ENCODE measurements around the gene NUP54.
A peak's percentile ranks its signal among the peaks of the same experiment; 100 is the strongest.

Gene NUP54

DNA sequence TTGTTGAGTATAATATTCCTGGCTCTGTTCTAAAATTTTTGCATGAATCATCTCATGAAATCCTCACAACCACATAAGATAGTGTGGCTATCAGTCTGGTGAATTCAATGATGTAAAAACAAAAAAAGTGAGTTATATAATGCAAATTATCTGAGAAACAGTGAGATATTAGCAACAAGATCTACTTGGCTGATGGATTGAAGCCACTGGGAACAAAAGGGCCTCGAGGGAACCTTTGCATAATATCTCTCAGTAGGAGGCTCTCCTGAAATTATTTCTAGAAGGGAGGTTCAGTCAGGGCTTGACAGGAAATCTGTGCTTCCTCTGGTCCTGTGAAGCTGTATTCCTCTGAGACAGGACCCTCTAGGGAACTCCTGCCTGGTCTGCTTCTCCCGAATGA, 30.1 kb upstream of the NUP54 start:
- Histone ChIP-seq H3K4me3 (ENCODE audit: low read length) (no peak overlapping the region), H3K9me3 (ENCODE audit: control insufficient read depth, low read depth, low read length) (no peaks in the 10 kb centered on the region), H3K9ac (ENCODE audit: low read length) (no peak overlapping the region), H3K4me1 (ENCODE audit: control insufficient read depth, low read depth, low read length) (no peaks in the 10 kb centered on the region), H3K27me3 (ENCODE audit: control insufficient read depth, insufficient read depth, low read length) (no peaks in the 10 kb centered on the region), H3K27ac (ENCODE audit: low read length) (no peak overlapping the region), H3K36me3 (ENCODE audit: control insufficient read depth, low read depth, low read length) (peaks cover 16% of the 10 kb centered on the region)

DNA sequence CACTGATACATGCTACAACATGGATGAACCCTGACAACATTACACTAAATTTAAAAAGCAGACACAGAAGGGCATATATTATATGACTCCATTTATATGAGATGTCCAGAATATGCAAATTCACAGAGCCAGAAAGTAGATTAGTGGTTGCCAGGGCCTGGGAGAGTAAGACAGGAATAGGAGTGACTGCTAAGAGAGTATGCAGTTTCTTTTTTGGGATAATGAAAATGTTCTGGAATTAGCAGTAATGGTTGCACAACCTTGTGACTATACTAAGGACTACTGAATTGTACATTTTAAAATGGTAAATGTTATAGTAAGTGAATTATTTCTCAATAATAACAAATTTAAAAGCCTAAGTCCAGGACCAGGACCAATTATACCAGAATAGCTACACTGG, 29.5 kb upstream of the NUP54 start:
- no peaks in the 10 kb centered on the region for H3K27me3 ChIP-seq (ENCODE audit: control insufficient read depth, insufficient read depth, low read length)
- H3K36me3 ChIP-seq (ENCODE audit: control insufficient read depth, low read depth, low read length), result peaks cover 16% of the 10 kb centered on the region
- H3K4me1 ChIP-seq (ENCODE audit: control insufficient read depth, low read depth, low read length), result no peaks in the 10 kb centered on the region
- H3K9ac ChIP-seq (ENCODE audit: low read length), result no peak overlapping the region
- no peaks in the 10 kb centered on the region for H3K9me3 ChIP-seq (ENCODE audit: control insufficient read depth, low read depth, low read length)
- no peak overlapping the region for H3K27ac ChIP-seq (ENCODE audit: low read length)
- no peak overlapping the region for H3K4me3 ChIP-seq (ENCODE audit: low read length)

DNA sequence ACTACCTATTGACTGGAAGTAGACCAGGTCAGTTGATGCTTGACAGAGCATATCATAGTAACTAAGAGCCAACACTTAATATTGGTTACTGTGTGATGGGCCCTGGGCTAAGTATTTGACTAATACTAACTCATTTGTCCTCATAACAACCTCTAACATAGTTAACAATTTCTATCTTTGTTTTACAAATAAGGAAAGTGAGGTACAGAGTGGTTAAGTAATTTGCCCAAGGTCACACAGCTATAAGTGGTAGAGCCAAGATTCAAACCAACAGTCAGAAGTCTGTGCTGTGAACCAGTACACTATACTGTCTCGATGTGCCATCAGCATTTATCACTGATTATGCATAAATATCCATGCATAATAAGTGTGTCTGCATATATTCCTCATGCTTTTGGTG, 27.1 kb upstream of the NUP54 start:
- Histone ChIP-seq H3K4me1 (ENCODE audit: control insufficient read depth, low read depth, low read length) (no peaks in the 10 kb centered on the region), H3K9me3 (ENCODE audit: control insufficient read depth, low read depth, low read length) (no peaks in the 10 kb centered on the region), H3K27me3 (ENCODE audit: control insufficient read depth, insufficient read depth, low read length) (no peaks in the 10 kb centered on the region), H3K4me3 (ENCODE audit: low read length) (no peak overlapping the region), H3K9ac (ENCODE audit: low read length) (no peak overlapping the region), H3K36me3 (ENCODE audit: control insufficient read depth, low read depth, low read length) (peaks cover 16% of the 10 kb centered on the region), H3K27ac (ENCODE audit: low read length) (no peak overlapping the region)

DNA sequence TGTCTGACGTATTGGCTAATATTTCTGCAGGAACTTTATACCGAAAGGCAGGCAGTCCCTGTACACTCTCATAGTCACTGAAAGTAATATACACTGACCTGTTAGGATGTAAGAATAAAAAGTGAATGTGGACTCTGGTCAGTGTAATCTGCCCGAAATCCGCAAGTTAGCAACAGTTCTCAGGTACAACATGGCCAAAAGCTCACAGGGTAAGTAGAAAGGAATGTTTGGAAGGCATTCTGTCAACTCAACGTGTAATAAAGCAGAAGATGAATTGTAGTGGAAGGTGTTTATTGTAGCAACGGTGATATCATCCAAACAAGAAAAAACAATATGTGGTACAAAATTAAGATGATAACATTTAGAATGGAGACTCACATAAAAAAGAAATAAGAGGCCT, 26.0 kb upstream of the NUP54 start:
- H3K27ac ChIP-seq (ENCODE audit: low read length), result no peak overlapping the region
- peaks cover 22% of the 10 kb centered on the region for H3K36me3 ChIP-seq (ENCODE audit: control insufficient read depth, low read depth, low read length)
- no peaks in the 10 kb centered on the region for H3K4me1 ChIP-seq (ENCODE audit: control insufficient read depth, low read depth, low read length)
- no peaks in the 10 kb centered on the region for H3K27me3 ChIP-seq (ENCODE audit: control insufficient read depth, insufficient read depth, low read length)
- H3K9me3 ChIP-seq (ENCODE audit: control insufficient read depth, low read depth, low read length), result no peaks in the 10 kb centered on the region
- H3K9ac ChIP-seq (ENCODE audit: low read length), result no peak overlapping the region
- H3K4me3 ChIP-seq (ENCODE audit: low read length), result no peak overlapping the region

DNA sequence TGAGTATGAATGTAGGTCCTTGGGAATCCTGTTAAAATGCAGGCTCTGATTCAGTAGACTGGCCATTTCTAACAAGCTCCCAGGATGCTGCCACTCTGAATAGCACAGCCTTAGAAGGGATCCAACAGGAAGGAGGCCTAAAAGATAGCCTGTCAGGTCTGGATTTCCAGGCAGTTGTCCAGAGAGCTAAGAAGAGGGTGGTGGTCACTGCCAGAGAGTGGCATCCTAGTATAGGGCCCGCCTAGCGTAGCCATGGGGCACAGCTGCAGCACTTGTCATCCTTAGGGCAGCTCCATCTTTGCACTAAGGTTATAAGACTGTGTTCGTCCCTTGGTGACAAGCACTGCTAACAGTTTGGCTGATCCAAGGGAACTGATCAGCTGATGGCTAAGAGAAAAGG, 20.5 kb upstream of the NUP54 start:
- Histone ChIP-seq H3K9ac (ENCODE audit: low read length) (no peak overlapping the region), H3K27me3 (ENCODE audit: control insufficient read depth, insufficient read depth, low read length) (no peaks in the 10 kb centered on the region), H3K4me3 (ENCODE audit: low read length) (no peak overlapping the region), H3K36me3 (ENCODE audit: control insufficient read depth, low read depth, low read length) (peaks cover 17% of the 10 kb centered on the region), H3K4me1 (ENCODE audit: control insufficient read depth, low read depth, low read length) (no peaks in the 10 kb centered on the region), H3K27ac (ENCODE audit: low read length) (no peak overlapping the region), H3K9me3 (ENCODE audit: control insufficient read depth, low read depth, low read length) (no peaks in the 10 kb centered on the region)

DNA sequence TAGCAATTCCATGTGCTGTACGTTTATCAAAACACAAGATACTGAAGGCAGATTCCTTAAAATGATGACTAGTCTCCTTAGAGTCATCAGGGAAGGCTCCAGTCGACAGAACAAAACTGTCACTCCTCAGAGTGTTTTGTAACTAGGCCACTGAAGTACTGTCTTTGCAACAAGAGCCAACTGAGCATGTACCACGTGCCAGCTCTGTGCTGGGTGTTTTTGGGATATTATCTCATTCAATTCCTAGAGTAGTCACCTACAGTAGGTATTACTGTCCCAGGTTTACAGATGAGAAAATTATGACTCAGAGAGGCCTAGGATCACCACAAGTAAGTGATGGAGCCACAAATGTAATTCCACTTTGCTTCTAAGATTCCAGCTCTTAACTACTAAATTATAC, 18.3 kb upstream of the NUP54 start:
- Histone ChIP-seq H3K9ac (ENCODE audit: low read length) (no peak overlapping the region), H3K36me3 (ENCODE audit: control insufficient read depth, low read depth, low read length) (peaks cover 25% of the 10 kb centered on the region)

DNA sequence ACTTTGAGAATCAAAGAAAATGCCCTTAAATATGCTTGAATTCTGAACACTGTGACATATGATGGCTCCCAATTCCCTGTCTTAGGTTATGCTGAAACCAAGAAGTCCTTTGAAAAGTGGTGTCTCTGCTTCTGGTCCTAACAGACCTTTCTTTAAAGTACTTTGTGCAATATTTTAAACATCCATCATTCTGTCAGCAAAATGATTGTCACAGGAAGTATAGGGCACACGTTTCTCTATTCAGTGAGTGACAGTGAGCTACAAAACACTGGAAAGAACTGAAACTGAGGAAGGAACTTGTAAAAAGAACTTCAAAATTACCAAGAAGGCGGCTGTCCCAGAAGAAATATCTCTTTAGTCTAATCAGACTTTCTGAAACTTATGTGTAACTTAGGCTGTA, 12.2 kb upstream of the NUP54 start:
- Histone ChIP-seq H3K27ac (ENCODE audit: low read length) (no peak overlapping the region), H3K4me1 (ENCODE audit: control insufficient read depth, low read depth, low read length) (no peaks in the 10 kb centered on the region), H3K9ac (ENCODE audit: low read length) (no peak overlapping the region), H3K27me3 (ENCODE audit: control insufficient read depth, insufficient read depth, low read length) (no peaks in the 10 kb centered on the region), H3K36me3 (ENCODE audit: control insufficient read depth, low read depth, low read length) (peaks cover 22% of the 10 kb centered on the region), H3K9me3 (ENCODE audit: control insufficient read depth, low read depth, low read length) (no peaks in the 10 kb centered on the region), H3K4me3 (ENCODE audit: low read length) (no peak overlapping the region)

More for the DNA sequence above, 18.3 kb upstream of the NUP54 start:
- no peak overlapping the region for H3K4me3 ChIP-seq (ENCODE audit: low read length)
- H3K27ac ChIP-seq (ENCODE audit: low read length), result no peak overlapping the region
- no peaks in the 10 kb centered on the region for H3K27me3 ChIP-seq (ENCODE audit: control insufficient read depth, insufficient read depth, low read length)
- no peaks in the 10 kb centered on the region for H3K4me1 ChIP-seq (ENCODE audit: control insufficient read depth, low read depth, low read length)
- no peaks in the 10 kb centered on the region for H3K9me3 ChIP-seq (ENCODE audit: control insufficient read depth, low read depth, low read length)

DNA sequence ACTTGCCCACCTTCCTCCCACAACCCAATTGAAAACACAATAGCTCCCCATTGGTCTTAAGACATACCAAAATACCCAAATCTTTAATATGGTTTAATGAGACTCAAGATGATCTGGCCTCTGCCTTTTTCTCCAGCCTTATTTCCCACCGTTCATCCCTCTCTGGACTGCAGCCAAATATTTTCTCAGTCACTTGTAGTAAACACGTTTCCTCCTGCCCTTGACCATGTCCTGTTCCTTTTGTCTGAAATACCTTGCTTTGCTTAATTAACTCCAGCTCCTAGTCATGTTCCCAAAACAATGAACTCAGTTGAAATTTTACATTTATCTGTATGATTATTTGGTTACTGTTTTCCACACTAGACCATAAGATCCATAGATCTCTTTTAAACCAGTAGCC, 8.4 kb upstream of the NUP54 start:
- no peak overlapping the region for H3K27ac ChIP-seq (ENCODE audit: low read length)
- no peak overlapping the region for H3K9ac ChIP-seq (ENCODE audit: low read length)
- no peaks in the 10 kb centered on the region for H3K9me3 ChIP-seq (ENCODE audit: control insufficient read depth, low read depth, low read length)
- no peak overlapping the region for H3K4me3 ChIP-seq (ENCODE audit: low read length)
- H3K36me3 ChIP-seq (ENCODE audit: control insufficient read depth, low read depth, low read length), result peaks cover 12% of the 10 kb centered on the region
- H3K4me1 ChIP-seq (ENCODE audit: control insufficient read depth, low read depth, low read length), result no peaks in the 10 kb centered on the region
- H3K27me3 ChIP-seq (ENCODE audit: control insufficient read depth, insufficient read depth, low read length), result no peaks in the 10 kb centered on the region

DNA sequence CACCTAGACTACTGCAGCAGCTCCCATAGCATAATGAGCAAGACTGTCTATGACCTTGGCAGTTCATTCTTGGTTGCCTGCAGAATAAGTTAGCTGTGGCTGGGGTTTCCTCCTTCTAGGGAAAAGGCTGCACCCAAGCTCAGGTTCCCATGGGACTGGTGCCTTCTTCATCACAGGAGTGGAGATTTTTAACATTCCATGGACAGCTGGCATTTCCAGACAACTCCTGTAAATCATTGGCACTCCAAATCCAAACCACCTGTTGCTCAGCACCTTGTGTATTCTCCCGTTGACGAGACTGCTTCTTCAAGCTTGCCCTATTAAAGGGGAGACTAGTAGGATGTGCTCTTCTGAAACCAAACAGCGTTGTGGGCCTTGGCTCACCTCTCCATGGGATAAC, 7.8 kb upstream of the NUP54 start:
- H3K27ac ChIP-seq (ENCODE audit: low read length), result no peak overlapping the region
- peaks cover 6% of the 10 kb centered on the region for H3K36me3 ChIP-seq (ENCODE audit: control insufficient read depth, low read depth, low read length)
- H3K4me3 ChIP-seq (ENCODE audit: low read length), result no peak overlapping the region
- no peaks in the 10 kb centered on the region for H3K27me3 ChIP-seq (ENCODE audit: control insufficient read depth, insufficient read depth, low read length)
- no peaks in the 10 kb centered on the region for H3K9me3 ChIP-seq (ENCODE audit: control insufficient read depth, low read depth, low read length)
- H3K9ac ChIP-seq (ENCODE audit: low read length), result no peak overlapping the region
- H3K4me1 ChIP-seq (ENCODE audit: control insufficient read depth, low read depth, low read length), result no peaks in the 10 kb centered on the region

DNA sequence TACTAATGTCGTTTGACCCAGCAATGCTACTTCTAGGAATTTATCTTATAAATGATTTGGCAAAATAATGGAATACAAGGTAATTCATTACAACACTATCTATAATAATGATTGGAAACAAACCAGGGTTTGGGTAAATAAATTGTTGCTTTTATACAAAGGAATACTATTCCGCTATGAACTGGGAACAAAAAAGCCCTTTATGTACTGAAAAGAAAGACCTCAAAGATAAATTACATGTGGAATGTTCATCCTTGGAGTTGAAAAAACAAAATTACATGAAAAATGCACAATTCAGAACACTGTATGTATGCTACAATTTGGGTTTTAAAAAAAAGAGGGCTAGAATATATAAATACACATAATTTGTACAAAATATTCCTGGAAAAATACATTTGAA, 5.2 kb upstream of the NUP54 start:
- Histone ChIP-seq H3K27ac (ENCODE audit: low read length) (no peak overlapping the region), H3K36me3 (ENCODE audit: control insufficient read depth, low read depth, low read length) (no peaks in the 10 kb centered on the region), H3K9me3 (ENCODE audit: control insufficient read depth, low read depth, low read length) (no peaks in the 10 kb centered on the region), H3K4me1 (ENCODE audit: control insufficient read depth, low read depth, low read length) (peaks cover 4% of the 10 kb centered on the region), H3K27me3 (ENCODE audit: control insufficient read depth, insufficient read depth, low read length) (no peaks in the 10 kb centered on the region), H3K4me3 (ENCODE audit: low read length) (no peak overlapping the region), H3K9ac (ENCODE audit: low read length) (no peak overlapping the region)

DNA sequence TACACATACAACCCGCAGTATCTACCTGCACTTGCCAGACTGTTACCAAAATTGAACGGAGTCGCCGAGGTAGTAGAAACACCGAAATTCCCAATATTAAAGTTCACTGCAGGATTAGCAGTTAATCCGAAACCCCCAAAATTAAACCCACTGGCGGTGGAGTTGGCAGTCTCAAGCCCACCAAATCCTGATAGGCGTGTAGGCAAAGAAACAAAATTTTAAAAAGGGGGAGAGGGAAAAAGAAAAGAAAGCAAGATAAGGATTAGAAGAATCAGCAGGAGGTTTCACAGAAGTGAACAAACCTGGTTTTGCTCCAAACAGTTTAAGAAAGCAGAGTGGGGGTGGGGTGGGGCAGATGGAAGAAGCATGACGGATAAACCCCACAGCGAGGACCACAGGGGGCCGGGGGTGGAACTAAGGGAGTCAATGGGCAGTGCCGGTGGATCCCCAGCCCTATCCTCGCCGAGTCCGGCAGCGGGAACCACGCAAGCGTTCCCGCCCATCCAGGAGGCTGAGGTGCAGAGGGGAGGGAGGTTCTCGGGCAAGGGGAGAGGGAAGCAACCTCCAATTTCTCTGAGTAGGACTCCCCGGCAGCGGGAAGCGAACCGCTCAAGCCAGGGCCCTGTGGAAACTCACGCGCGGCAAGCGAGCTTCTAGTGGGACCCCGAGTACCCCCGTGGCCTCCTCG, 599 bp downstream of the NUP54 start:
- Histone ChIP-seq H3K36me3 (ENCODE audit: control insufficient read depth, low read depth, low read length) (peaks cover 15% of the 10 kb centered on the region), H3K9ac (ENCODE audit: low read length) (peak overlapping the region; percentile 97), H3K27me3 (ENCODE audit: control insufficient read depth, insufficient read depth, low read length) (no peaks in the 10 kb centered on the region), H3K27ac (ENCODE audit: low read length) (peak overlapping the region; percentile 87), H3K9me3 (ENCODE audit: control insufficient read depth, low read depth, low read length) (no peaks in the 10 kb centered on the region), H3K4me1 (ENCODE audit: control insufficient read depth, low read depth, low read length) (peaks cover 17% of the 10 kb centered on the region), H3K4me3 (ENCODE audit: low read length) (peak overlapping the region; percentile 93)

DNA sequence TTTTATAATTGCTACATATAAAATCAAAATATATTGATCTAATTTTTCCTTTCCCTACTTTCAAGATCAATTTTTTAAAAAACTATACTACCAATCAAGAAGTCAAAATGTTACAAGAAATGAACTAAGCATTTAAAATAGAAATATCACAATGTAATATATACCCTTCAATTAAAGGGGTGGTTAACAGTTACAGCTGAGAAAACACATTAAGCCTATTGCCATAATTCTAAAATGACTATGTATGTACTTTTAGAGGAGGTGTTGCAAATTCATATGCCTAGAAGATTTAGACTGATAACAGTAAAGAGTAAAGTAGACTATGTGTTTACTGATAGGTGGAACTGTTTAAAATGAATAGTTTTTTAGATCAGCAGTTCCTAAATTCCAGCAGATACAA, 3.7 kb downstream of the NUP54 start:
- Histone ChIP-seq H3K27ac (ENCODE audit: low read length) (no peak overlapping the region), H3K9me3 (ENCODE audit: control insufficient read depth, low read depth, low read length) (no peaks in the 10 kb centered on the region), H3K27me3 (ENCODE audit: control insufficient read depth, insufficient read depth, low read length) (no peaks in the 10 kb centered on the region), H3K36me3 (ENCODE audit: control insufficient read depth, low read depth, low read length) (peaks cover 46% of the 10 kb centered on the region), H3K4me1 (ENCODE audit: control insufficient read depth, low read depth, low read length) (peaks cover 17% of the 10 kb centered on the region), H3K9ac (ENCODE audit: low read length) (no peak overlapping the region), H3K4me3 (ENCODE audit: low read length) (no peak overlapping the region)
